ENCODE data around the gene EDARADD. TPM values are rescaled to one million over a fixed set of nuclear protein-coding genes. Genes with fewer than 3 reads are reported as not detected.
"Not testable (repeated sequence)": the region's sequence is repeated elsewhere in the genome, so short reads cannot be mapped to it uniquely, and the experiment has no call there.

The EDARADD gene
- total RNA-seq, 1 donor from 2014 or later: not detected

DNA sequence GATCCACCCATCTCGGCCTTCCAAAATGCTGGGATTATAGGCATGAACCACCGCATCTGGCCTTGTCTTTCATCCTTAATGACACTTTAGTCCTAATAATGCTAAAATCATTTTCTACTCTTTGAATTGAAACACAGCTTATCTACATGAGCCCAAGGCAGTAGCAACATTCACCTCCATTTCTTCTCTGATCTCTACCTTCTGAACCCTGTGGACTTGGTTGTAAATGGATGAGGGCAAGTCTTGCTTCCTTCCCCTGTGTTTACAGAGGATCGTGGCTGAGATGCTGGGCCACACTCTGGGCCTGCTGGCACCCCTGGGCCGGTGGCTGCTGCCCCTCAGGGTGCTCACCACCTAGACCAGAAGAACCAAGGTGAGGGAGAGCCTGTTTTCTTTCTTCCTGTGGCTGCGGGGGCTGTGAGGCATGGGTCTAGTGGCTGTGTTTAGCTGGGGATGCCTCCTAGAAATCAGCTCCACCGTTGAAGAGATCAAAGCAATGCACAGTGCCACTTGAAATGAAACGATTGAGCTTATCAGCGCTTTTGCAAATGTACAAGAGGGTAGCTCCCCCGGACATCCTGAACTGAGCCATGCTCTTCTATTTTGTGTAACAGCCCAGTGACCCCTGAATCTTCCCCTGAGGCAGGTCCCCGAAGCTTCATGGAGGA lies 97.5 kb downstream of the EDARADD start:
- DNase-seq: no peak

DNA sequence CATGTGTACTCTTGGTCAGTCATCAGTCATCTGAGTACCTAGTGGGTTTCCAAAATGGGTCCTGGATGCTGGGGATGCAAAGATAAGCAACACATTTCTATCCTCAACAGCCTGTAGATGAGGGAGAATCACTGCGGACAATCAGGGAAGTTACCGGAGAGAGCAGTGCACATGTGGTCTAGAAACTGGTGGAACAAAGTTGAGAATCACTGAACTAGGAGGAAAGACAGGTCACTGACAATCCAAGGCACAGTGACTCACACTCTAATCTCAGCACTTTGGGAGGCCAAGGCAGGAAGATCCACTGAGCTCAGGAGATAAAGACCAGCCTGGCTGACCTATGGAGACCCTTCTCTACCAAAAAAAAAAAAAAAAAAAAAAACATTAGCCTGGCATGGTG lies 98.3 kb downstream of the EDARADD start:
- DNase-seq: no peak

DNA sequence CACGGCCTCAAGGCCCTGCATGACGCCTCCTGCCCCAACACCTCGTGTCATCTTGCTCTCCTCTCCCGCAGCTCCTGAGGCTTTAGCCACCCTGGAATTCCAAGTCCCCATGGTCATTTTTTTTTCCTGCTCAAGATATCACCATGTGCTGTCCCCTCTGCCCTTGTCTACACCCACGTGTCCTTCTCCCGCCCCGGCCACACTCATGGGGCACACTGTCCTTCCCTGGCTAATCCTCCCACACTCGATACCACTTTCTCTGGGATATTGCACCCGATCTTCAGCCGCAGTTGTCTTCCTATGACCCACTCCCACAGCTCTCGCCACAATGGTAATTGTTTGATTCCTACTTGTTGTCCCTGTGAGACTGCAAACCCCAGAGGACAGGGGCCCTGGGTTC lies 100.0 kb downstream of the EDARADD start:
- no peak for DNase-seq

DNA sequence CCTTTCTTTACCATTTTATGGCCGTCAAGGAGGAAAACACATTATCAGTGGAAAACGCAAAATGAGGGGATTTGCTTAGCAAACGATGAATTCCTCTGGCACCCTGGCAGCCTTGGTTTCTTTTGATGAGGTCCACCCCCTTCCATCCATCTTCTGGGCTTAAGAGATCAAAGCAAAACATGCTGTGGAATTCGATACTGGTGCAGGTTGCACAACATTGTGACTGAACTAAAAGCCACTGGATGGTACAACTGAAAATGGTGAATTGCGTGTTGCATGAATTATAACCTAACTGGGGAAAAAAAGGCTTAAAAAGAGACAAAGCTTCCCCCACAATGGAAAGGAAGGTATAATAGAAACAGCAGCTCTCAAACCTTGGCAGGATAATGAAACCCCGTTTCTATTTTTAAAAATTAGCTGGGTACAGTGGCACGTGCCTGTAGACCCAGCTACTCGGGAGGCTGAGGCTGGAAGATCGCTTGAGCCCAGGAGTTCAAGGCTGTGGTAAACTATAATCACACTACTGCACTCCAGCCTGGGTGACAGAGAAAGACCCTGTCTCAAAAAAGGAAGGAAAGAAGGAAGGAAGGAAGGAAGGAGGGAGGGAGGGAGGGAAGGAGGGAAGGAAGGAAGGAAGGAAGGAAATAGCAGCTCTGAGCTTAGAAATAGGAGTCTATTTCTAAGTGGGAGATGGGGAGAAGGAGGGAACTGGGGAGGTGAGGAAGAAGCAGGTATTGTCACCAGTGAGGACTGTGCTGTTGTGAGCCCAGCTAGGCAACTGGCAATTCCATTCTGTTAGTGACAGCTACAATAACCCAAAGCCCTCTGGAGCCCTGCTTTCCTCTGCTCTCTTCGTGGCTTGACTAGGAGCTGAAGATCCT lies 100.7 kb downstream of the EDARADD start:
- no peak for DNase-seq

DNA sequence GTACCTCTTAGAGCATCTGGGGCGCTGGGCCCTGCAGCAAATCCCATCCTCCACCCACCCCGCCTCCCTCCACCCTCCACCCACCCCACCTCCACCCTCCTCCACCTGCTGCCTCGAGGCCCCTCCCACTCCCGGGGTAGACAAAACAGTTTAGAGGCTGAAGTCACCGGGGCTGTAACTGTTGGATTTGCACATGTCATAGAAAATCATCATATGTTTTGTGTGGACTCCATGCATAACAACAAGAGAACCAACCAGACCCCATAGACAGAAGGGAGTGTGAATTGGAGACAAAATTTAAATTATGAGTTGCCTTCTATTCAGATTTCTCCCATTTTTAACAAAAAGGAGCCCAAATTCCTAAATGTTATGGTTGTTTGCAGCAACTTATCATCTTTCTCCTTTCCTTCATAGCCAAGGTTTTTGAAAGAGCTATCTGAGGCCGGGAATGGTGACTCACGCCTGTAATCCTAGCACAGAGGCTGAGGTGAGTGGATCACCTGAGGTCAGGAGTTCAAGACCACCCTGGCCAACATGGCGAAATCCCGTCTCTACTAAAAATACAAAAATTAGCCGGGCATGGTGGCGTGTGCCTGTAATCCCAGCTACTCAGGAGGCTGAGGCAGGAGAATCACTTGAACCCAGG lies 101.5 kb downstream of the EDARADD start:
- DNase-seq: no peak

DNA sequence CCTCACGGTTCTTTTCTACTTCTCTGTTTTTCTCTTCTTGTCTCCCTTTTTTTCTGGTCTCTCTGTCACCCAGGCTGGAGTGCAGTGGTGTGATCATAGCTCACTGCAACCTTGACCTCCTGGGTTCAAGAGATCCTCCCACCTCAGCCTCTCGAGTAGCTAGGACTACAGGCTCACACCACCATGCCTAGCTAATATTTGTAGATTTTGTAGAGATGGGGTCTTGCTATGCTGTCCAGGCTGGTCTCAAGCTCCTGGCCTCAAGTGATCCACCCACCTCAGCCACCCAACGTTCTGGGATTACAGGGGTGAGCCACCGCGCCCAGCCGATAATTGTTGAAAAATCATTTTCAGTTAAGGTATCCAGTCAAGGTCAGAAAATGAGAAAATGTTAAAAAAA lies 103.8 kb downstream of the EDARADD start:
- DNase-seq: no peak

DNA sequence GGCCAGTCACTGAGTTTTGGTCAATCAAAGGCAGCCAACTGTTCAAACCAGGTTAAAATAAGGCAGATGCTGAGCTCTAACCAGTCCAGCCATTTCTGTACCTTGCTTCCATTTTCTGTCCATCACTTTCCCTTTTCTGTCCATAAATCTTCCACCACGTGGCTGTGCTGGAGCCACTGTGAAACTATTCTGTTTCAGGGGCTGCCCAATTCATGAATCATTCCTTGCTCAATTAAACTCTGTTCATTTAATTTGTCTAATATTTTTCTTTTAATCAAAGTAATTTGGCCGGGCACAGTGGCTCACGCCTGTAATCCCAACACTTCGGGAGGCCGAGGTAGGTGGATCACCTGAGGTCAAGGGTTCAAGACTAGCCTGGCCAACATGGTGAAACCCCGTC lies 107.0 kb downstream of the EDARADD start:
- DNase-seq: no peak

DNA sequence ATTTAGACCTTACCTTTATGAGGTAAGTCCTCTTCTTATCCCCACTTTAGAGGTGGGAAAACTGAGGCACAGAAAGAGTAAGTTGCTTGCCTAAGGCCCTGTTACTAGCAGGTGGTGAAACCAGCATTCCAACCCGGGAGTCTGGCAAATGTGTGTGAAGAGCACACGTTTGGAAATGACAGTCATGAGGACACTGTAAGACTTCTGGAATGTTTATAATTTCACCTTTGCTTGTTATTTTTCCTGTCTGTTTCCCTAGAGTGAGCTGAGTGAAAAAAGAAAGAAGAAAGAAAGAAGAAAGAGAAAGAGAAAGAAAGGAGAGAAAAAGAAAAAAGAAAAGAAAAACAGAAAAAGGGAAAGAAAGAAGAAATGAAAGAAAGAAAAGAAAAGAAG lies 108.5 kb downstream of the EDARADD start:
- peak; percentile 24 for DNase-seq

DNA sequence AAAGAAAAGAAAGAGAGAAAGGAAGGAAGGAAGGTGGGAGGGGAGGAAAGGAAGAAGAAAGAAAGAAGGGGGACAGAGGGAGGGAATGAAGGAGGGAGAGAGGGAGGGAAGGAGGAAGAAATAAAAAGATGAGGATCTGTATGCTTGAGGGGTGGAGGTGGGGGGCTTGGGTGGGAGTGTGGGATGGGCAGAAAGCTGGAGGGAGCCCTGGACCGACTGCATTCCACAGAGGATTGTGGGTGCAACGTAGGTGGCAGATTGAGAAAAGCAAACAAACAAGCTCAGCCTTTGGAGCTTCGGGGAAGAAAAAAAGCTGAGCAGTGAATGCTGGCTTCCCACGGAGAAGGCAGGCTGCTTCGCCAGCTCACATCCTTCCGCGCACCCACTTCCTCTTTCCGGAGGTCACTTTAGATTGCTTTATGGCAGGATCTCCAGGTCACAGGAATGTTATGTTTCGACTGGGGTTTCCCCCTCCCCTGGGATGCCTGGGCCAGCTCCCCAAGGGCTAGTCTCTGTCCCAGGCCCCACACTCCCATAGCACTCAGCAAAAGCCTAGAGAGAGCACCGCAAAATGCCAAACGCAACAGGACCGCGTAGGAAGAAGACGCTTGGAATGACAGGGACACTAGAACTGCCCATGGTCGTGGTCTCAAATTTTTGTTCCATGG lies 109.0 kb downstream of the EDARADD start:
- peak; percentile 80 for DNase-seq

DNA sequence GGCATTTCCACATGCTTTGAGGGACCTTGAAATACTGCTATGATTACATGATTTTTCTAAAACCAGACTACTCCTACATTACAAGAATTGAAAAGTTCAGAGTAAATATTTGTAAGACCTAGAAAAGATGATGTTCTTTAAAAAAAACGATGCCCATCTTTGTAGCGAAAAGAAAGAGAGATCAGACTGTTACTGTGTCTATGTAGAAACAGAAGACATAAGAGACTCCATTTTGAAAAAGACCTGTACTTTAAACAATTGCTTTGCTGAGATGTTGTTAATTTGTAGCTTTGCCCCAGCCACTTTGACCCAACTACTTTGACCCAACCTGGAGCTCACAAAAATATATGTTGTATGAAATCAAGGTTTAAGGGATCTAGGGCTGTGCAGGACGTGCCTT lies 110.3 kb downstream of the EDARADD start:
- not testable (repeated sequence) for DNase-seq

DNA sequence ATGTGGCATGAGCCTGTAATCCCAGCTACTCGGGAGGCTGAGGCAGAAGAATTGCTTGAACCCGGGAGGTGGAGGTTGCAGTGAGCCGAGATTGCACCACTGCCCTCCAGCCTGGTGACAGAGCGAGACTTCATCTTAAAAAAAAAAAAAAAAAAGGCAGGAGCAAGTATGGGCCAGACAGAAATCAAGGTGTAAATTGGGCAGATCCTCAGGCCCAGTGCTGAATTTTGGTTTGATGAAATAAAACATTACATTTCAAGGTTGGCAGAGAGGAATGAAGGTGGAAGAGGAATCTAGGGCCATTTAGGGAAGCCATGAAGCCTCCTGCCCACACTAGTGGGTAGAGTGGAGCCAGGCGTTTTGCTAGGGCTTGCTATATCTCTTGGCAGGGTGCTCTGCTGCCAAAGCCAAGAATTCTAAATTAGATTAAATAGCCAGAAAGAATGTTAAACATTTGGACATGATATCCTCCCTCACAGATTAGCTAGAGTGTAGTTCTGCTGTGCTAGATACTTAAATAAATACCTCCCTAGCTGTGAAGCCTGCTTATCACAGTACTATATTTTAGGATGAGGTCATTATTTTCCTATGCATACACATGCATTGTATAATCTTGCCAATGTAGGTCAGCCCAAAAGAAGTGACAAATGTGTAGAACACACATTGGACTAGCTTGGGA lies 113.1 kb downstream of the EDARADD start:
- DNase-seq: no peak

DNA sequence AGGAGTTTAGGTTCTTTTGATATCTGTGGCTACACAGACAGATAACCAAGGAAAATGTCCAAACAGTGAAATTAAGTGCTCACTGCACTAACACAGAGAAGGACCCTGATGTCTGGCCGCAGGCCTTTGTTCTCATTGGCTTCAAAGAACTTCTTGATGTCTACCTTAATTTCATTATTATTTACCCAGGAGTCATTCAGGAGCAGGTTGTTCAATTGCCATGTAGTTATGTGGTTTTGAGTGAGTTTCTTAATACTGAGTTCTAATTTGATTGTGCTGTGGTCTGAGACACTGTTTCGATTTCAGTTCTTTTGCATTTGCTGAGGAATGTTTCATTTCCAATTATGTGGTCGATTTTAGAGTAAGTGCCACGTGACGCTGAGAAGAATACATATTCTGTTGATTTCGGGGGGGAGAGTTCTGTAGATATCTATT lies 114.5 kb downstream of the EDARADD start:
- DNase-seq: no peak

DNA sequence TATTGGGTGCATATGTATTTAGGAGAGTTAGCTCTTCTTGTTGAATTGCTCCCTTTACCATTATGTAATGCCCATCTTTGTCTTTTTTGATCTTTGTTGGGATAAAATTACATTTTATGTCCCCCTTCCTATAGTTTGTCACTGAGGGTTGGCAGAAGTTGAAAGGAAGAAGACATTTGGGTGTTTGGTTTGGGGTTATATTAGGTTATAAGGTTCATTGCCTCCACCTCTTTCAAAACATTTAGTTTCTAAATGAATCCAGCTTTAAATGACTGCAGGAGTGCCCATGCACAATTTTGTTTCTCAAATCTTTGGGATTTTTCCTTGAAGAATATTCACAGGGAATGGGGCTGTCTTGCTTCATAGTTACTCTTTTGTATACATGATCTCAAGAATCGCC lies 115.1 kb downstream of the EDARADD start:
- DNase-seq: no peak

DNA sequence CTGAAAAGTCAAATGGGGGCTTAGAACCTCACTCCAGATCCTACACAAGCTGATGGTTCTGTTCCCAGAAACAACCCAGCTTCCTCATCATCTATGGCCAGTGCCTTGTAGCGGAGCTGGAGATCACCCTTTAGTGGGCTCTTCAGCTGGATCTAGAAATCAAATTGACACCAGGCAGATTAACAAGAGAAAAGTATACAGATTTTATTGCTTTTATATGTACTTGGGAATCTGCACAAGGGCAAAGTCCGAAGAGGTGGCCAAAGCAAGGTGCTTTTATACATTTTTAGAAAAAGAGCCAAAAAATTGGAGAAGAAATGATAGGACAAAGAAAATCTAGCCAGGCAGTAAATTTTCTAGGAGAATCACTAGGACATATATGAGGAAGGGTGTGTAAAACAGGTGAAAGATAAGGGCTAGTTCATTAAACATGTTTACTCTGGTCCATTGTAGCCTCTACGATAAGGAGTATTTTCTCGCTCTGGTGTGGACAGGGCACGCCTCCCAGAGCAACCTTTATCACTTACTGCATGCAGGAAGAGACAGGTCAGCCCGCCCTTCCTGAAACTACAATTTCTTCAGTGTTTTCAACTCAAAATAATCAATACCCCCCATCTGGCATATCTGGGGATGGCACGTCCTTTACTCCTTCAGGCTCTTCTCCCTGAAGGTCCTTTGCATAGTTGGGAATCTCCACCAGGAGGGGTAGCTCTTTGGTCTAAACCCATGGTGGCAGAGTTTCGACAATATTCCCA lies 115.7 kb downstream of the EDARADD start:
- DNase-seq: no peak

DNA sequence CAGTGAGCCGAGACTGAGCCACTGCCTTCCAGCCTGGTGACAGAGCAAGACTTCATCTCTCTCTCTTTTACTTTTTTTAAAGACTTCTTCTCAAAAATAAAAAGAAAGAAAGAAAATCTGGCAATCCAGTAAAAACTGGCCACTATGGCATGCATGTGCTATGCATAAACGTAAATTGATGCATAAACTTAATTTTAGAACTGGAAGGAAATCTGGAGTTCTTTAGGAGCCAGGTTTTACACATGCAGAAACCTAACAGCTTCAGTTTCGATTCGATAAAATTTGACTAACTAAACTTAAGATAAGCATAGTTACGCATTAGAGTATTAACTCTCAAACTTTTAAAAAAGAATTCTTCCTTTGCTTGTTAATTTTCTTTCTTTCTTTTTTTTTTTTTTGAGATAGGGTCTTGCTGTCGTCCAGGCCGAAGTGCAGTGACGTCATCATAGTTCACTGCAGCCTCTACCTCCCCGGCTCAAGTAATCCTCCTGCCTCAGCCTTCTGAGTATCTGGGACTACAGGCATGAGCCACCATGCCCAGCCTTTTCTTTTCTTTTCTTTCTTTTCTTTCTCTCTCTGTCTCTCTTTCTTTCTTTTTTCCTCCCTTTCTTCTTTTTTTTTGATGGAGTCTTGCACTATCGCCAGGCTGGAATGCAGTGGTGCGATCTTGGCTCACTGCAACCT lies 117.8 kb downstream of the EDARADD start:
- no peak for DNase-seq

DNA sequence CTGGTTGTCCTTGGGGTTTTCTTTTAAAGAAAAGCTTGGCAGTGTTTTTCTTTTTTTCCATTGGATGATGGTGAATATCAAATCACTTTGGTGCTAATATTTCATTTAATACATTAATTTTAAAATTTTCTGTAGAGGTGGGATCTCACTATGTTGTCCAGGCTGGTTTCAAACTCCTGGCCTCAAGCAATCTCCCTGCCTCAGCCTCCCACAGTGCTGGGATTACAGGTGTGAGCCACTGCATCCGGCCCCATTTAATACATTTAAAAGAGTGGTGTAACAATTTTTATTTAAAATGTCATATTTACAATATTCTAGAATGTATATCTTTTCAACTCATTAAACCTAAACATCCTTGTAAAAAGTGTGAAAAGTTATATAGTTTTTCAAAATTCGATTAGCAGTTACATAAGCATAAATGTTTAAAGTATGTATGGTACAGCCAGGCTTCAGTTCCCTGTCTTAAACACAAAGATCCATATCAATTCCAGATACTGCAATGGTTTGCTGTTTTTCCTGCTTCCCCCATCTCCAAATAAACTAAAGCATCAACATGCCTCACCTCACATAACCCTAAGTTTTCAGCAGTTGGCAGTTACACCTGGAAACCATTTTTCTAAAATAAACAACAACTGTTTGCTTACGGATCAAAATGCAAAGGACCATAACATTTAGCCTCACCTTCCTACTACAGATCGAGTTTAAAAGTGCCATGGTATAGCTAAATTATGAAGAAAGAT lies 120.8 kb downstream of the EDARADD start:
- DNase-seq: no peak

DNA sequence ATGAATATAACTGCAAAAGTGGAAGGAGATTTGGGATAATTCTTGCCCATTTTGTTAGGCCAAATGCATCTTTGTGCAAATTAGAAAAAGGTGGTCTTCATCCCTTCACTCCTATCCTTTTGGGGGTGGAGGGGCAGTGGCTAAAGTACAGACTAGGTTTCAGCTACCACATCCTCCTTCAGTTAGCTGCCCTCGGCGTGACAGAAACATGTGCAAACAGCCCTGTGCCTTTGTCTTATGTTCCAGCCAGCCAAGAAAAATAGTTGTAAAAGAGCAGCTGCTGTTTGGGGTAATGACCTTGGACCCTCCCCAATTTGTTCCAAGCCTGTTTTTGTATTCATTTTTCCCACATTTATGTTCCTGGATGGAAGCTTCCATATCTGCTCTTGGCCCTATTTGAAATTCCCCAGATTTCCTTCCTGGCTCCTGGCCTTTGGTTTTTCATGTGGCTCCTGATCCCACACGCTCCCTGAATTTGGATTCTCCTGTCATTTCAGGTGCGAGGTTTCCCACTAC lies 121.4 kb downstream of the EDARADD start:
- DNase-seq: no peak

DNA sequence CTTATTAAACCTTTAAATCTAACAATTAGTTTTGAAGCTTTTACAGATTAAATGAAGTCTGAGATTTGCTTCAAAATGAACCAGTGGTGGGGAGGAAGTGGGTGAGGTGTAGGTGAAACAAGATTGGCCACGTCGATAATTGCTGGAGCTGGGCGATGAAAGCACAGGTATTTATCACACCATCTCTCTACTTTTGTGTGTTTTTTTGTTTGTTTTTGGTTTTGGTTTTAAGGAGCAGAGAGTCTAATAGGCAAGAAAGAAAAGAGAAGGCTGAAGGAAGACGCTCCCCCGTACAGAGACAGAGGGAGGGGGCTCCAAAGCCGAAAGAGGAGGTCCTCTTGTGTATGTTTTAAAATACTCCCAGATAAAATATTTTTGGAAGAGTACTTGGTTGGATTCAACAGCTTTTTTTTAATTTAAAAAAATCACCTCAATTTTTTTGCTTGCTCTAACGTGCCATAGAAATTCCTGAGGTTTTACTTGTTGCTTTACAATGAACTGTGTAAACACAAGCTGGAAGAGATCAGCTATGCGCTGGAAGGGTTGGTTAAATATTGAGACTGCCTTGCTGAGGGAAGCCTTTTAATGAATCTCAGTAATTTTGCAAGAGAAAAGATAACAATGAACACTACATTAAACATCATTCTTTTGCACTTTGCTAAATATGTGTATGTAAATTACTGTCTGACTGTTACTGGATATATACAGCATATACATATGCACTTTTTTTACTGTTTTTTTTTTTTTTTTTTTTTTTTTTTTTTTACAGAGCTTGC lies 123.0 kb downstream of the EDARADD start:
- DNase-seq: no peak

DNA sequence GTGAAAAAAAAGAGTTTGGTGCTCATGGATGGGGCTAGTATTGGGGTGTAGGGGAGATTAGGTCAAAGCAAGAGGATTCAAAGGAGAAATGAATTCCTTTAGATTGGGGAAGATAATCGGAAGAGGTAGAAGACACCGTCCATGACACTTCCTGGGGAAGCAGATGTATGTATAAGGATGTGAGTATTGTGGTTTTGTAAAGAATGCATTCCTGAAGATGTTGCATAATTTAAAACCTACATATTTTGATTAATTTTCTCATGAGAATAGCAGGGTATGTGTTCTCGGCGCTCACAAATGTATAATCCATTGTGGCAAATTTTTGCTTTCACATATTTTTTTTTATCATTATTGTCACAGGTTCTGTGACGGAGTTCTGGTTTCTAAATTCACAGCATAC lies 124.2 kb downstream of the EDARADD start:
- DNase-seq: no peak

Measured in dermis blood vessel endothelial cell (primary cell).